GM23338 (cell line): ENCODE measurements around the gene REEP1.

Source experiments
- JUNB ChIP-seq: IDR thresholded peaks from one replicate; pipeline ENCODE4 v1.6.1; 2016; ENCODE audit warnings: antibody characterized with exemption; ENCODE audit not compliant: unreplicated experiment
- TF ChIP-seq, protein P1 (sequence below), 2 experiments: fragments of 200-600 bp in 1 of 2; sonication (generic) in 1 of 2; conservative IDR thresholded peaks; 2 replicates each; pipeline versions ENCODE4 v1.5.1 to v1.6.1; 2016 to 2017; ENCODE audit warnings: antibody characterized with exemption in 2 of 2, low read depth in 2 of 2, mild to moderate bottlenecking in 2 of 2, moderate library complexity in 1 of 2

DNA sequence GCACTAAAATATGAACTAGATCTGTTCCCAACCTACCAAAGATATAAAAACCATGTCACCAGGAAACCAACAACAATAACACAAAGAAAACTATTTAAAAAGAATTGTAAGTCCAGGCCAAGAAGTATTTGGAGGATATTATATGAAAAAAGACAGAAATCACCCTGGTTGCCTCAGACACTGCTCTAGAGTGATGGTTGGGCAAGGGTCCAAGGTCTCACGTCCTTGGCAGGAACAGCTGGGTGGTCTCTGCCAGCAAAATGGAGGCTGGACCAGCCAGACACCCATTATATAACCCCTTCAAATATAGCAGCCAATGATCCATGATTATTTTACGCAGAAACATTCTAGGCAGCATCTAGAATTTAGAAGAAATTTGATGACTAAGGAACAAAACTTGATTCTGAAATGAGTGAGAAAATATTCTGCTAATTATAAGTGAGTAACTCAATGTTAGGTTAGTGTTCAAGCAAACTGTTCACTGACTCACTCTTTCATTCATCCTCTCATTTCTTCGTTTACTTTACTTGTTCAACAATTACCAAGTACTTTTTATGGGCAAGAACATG is 102.8 kb downstream of the REEP1 start:
- TF ChIP-seq, protein P1, sequence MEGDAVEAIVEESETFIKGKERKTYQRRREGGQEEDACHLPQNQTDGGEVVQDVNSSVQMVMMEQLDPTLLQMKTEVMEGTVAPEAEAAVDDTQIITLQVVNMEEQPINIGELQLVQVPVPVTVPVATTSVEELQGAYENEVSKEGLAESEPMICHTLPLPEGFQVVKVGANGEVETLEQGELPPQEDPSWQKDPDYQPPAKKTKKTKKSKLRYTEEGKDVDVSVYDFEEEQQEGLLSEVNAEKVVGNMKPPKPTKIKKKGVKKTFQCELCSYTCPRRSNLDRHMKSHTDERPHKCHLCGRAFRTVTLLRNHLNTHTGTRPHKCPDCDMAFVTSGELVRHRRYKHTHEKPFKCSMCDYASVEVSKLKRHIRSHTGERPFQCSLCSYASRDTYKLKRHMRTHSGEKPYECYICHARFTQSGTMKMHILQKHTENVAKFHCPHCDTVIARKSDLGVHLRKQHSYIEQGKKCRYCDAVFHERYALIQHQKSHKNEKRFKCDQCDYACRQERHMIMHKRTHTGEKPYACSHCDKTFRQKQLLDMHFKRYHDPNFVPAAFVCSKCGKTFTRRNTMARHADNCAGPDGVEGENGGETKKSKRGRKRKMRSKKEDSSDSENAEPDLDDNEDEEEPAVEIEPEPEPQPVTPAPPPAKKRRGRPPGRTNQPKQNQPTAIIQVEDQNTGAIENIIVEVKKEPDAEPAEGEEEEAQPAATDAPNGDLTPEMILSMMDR (conservative IDR thresholded peaks at IDR 0.05; ENCODE audit: low read depth in 2 of 2): no peak
- no peak for TF ChIP-seq JUNB
